GM19240 (cell line): ENCODE results near the gene KRT26.

Experiments
- DNase-seq: peaks from one replicate; pipeline ENCODE4 v3.0.0; 2011; ENCODE audit warnings: low spot score; ENCODE audit not compliant: insufficient read length

KRT26 gene

DNA sequence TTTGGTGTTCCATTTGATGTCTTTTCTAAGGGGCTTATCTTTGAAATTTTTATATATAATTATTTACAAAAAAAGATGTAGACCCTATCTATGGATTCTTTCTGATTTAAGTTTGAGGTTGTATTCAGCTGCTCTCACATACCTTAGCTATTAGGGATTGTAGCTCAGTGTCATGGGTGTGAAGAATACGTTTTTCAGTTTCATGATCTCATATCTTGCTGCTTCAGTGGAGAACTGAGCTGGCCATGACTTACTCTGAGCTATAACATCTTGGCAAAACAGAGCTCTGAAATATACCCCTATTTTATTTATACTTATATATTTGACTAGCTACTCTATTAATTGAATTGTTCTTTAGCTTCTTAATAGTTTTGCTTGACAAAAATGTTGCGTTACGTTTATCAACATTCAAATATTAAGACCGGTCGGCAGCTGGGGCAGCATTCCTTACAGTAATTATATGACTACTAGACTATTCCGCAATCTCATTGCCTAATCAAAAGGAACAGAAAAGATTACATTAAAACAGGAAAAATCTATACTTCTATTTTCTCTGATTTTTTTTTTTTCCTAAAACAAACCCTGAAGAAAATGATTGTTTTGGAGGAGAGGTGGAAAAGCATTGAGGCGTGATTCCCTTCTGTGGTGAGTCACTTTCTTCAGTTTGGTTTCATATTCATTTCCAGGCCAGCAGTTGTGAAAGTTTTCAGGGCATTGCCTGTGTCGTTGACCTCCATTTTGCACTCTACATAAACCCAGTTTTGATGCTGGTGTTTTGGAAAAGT is 44.4 kb downstream of the KRT26 start:
- DNase-seq, result no peak

DNA sequence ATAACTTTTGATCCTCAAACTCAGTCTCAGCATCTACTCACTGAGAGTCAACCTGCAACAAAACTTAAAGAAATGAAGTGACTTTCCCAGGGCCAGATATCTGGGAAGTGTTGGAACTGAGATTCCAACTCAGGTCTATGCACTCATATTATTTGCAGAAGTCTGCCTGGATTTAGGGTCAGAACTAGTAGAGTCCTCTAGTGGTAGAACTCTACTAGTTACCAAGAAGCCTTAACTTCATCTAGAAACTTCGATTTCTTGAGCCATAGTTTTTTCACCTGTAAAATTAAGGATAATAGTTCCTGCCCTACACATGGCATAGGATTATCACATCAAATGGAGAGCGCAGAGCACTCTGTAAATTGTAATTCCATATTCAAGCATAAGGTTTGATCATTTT is 45.1 kb downstream of the KRT26 start:
- no peak for DNase-seq

DNA sequence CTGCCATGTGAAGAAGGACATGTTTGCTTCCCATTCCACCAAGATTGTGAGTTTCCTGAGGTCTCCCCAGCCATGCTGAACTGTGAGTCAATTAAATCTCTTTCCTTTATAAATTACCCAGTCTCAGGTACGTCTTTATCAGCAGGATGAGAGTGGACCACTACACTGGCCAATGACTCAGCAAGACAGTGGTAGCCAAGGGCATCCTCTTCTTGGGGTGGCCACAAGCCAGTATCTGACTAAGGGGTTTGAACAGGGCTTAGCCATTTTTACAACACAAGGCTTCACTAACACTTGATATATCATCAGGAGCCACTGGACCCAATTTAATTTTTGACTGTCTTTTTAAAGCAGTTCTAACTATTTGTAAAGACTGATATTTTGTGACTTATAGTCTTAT is 47.3 kb downstream of the KRT26 start:
- DNase-seq, result no peak

DNA sequence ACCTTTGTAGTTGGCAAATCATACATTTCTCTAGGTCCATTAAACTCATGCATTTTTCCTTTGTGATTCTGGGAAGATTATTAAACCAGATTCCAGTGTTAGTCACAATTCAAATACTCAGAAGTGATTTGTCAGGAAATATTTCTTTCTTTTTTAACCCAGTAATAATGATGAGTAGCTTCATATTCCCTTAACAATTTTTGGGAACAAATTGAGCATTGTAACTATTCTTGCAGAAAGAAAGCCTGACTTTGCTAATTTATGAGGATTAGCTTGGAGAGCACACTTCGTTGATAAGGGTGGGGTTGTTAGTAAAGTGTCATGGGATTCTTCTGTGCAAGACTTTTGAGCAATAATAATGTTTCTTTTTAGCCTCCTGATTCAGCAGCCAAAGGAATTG is 49.8 kb downstream of the KRT26 start:
- DNase-seq, result no peak

DNA sequence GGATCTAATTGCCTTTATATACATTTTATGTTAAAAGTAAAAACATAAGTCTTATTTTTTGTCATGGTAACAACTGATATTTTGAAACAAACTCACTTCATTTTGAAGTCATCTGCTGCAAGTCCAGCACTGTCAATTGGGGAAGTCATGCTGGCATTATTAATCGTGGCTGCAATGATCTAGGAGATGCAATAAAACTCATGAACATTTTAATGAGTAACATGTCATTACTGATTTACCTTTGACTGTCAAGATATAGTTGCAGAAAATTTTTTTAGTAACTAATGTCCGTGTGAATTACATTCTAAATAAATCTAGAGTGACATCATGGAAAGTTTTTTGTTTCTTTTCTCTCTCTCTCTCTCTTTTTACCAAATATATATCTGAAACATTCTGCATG is 51.1 kb downstream of the KRT26 start:
- DNase-seq, result no peak

DNA sequence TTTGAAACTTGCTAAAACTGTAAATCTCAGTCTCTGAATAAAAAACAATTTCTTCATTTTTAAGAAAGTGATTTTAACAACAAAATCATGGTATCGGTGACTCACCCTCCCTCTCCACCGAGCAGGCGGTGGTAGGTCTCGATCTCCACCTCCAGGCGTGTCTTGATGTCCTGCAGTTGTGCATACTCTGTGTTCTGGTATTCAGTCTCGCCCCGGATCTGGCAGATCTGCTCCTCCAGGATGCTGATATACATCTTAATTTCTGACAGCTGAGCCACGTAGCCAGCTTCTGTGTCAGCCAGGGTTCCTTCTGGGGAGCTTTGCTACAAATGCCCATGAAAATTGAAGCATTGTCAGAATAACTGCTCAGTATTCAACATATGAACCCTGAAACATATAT is 53.1 kb downstream of the KRT26 start:
- no peak for DNase-seq

DNA sequence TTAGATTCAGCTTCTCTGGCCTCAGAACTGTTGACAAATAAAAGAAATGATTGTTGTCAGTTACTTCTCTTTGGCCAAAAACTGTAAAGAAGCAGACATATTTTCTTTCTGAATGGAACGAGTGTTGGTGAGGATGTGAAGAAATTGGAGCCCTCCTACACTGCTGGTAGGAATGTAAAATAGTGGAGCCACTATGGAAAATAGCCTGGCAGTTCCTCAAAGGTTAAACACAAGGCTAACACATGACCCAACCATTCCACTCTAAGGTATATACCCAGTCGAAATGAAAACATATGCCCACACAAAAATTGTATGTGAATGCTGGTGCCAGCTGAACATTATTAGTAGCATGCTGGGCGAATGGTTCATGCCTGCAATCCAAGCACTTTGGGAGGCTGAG is 54.2 kb downstream of the KRT26 start:
- DNase-seq, result no peak
